Measurements from ENCODE around the gene ETFA.

ETFA gene

GRCh38 chr15:76336254-76337058 lies 25.2 kb upstream of the ETFA start, which contains the start of gene ISL2 (continued):
- 0 out of 2 replicates have a peak, but pooled peaks have one; percentile 50 for TF ChIP-seq PRDM10 (tag by site-specific recombination; IDR thresholded peaks at IDR 0.05)

GRCh38 chr15:76335307-76336253 lies 24.3 kb upstream of the ETFA start:
- peak overlapping the region; percentile 81 for H3K27ac ChIP-seq (ENCODE audit: extremely low read depth, low read depth, low read length)
- H3K36me3 ChIP-seq (ENCODE audit: control insufficient read depth in 2 of 2, insufficient read depth in 1 of 2, low read length in 2 of 2), result peaks cover 0 to 15% of the 10 kb centered on the region in 2 experiments; a peak in 1 of 3 replicates
- peak overlapping the region; percentile 78 for H3K4me3 ChIP-seq (ENCODE audit: low read depth, low read length)
- H3K9me3 ChIP-seq (ENCODE audit: control insufficient read depth, insufficient read depth, low read depth, low read length), result no peaks in the 10 kb centered on the region
- ChIA-PET POLR2A (interaction anchor here (0.6 to 4.3 kb wide), 29 partner anchors 9 to 735 kb away, joined by 3 to 134 read pairs (median 7); partner anchors contain the start of genes ETFA, RCN2 and TSPAN3), CTCF (interaction anchor here (0.6 to 4.1 kb wide), 15 partner anchors 9 to 784 kb away, joined by 3 to 14 read pairs (median 4); no protein-coding TSS in a partner anchor)
- peaks cover 3% of the 10 kb centered on the region; the same call in 1 of the 2 replicates for H3K4me1 ChIP-seq (ENCODE audit: control insufficient read depth, insufficient read depth, low read length)
- TF ChIP-seq INSM2 (tag by site-specific recombination; IDR thresholded peaks at IDR 0.05), result no peak
- peak; percentile 78 for TF ChIP-seq ZNF335 (tag by site-specific recombination; conservative IDR thresholded peaks at IDR 0.05)
- TF ChIP-seq ZNF600 (tag by site-specific recombination; IDR thresholded peaks at IDR 0.05), result peak; percentile 28
- TF ChIP-seq ZNF426 (tag by site-specific recombination; IDR thresholded peaks at IDR 0.05), result no peak
- TF ChIP-seq ZNF354C (tag by site-specific recombination; IDR thresholded peaks at IDR 0.05; ENCODE audit: borderline replicate concordance, low read depth), result no peak
- no peak for TF ChIP-seq ZNF132 (tag by site-specific recombination; IDR thresholded peaks at IDR 0.05; ENCODE audit: borderline replicate concordance)
- no peak for TF ChIP-seq ZNF76 (tag by site-specific recombination; IDR thresholded peaks at IDR 0.05; ENCODE audit: borderline replicate concordance, low read depth)
- peak; percentile 51; the same call in 1 of the 2 replicates for TF ChIP-seq ZFHX2 (tag by site-specific recombination; conservative IDR thresholded peaks at IDR 0.05)
- no peak for TF ChIP-seq ZNF148 (tag by site-specific recombination; IDR thresholded peaks at IDR 0.05; ENCODE audit: borderline replicate concordance)
- no peak for TF ChIP-seq PRDM2 (tag by site-specific recombination; IDR thresholded peaks at IDR 0.05; ENCODE audit: borderline replicate concordance)
- no peak for TF ChIP-seq ZNF10 (tag by site-specific recombination; IDR thresholded peaks at IDR 0.05)
- TF ChIP-seq ZNF280C (tag by site-specific recombination; IDR thresholded peaks at IDR 0.05), result no peak

All from HEK293 (cell line).